ELF-1 (cell line): ENCODE measurements around the gene RUNX2.

Source experiments
- DNase-seq: peaks from one replicate; pipeline ENCODE4 v3.0.0-alpha.2; 2016; ENCODE audit warnings: low read depth, low spot score

Gene RUNX2

DNA sequence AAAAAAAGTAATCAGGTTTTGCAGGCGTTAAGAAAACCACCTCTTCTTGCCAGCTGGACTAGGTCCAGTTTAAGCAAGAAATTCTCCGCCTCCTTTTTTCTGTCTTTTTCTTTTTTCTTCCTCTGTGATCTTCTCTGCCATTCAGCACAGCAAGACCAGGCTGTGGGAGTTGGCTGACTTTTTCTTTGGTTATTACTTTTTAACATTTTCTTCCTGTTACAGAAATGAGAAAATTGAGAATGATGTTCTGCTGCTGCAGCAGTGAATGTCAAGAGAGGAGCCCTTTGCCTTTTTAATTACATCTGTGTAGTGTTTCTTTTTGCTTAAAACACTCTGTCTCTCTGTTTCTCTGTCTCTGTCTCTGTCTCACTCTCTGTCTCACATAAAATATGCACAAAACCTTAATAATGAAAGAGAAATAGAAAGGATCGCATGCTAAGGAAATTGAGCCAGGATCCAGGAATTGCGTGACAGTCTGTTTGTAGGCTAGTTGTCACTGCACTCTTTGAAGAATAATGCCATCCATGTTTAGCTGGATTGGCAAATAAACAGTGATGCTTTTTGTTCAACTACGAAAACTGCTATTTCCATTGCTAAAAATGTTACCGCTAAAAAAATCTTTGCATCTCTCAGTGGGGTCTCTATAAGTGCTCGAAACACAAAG is 152.8 kb downstream of the RUNX2 start:
- no peak for DNase-seq

DNA sequence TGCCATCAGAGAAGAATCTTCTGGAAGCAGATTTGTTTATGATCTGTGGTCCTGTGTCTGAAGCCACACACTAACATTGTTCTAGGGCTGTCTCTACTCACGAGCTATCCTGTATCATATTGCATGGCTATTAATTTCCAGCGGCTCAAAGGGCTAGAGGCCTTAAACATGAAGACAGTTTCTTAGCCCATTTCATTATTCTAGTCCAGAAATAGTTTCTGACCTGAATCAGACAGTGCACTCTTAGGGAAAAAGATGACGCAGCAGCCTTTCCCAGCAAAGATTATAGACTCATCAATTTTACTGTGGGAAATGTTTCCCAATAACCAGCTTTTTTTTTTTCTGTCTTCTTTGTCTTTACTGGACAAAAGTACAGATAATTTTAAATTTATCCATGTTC is 154.9 kb downstream of the RUNX2 start:
- no peak for DNase-seq

DNA sequence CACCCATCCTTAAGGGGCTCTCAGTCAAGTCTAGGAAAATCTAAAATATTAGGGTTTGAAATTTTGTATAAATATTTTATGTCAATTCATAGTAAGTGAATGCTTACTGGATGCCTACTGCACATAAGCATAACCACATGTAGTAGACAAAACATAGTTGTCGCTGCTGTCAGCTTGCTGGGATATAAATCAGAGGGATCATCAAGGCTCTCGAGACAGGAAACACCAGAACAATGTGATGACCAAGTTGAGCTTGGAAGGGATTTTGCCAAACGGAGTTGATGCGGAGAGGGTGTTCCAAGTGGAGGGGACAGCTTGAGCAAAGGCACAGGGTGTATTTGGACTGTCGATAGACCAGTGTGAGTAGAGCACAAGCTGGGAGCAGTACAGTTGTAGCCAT is 155.4 kb downstream of the RUNX2 start:
- DNase-seq = no peak

DNA sequence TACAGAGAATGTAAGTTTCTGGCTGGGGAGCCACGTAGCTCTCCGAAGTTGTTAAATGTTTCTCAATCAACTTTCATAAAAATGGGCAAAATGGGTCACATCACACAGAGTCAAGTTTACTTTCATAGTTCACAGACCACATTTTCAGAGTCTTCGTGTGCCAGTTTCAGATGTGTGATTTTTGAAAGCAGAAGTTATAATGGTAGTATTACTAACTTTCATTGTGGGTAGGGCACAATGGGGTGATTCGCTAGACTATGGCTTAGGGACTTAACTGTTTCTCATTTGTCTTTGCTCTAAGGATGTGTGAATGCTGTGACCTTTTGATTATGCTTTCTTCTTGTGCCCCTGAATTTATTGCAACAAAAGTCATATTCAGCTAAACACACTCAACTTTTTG is 158.6 kb downstream of the RUNX2 start:
- DNase-seq = no peak

DNA sequence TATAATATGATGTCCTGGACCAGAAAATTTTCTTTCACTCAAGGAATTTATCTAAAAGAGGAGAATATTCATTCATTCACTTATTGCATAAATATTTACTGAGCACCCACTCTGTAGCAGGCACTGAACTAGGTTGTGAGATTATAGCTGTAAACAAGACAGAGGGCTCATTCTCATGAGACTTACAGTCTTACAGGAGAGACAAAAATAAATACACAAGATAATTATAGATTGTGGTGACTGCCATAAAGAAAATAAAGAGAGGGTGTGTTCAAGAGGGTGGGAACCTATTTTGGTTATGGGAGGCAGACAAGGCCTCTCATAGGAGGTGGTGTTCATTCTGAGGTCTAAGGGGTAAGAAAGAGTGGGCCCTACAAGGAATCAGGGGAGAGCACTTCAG is 159.5 kb downstream of the RUNX2 start:
- DNase-seq = no peak

DNA sequence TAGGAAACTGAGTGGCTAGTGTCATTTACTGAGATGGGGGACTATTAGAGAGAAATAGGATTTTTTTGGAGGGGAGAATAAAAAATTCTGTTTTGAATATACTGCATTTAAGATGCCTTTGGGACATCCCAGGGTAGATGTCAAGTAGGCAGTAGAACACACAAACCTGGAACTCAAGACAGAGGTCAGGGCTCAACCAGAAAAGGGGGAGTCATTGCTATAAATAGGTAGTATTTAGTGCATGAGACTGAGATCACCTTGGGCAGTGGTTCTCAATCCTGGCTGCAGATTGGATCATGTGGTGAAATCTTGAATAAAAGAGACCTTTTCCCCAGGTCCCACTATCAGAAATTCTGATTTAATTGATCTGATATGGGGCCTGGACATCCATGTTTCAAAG is 160.1 kb downstream of the RUNX2 start:
- no peak for DNase-seq

DNA sequence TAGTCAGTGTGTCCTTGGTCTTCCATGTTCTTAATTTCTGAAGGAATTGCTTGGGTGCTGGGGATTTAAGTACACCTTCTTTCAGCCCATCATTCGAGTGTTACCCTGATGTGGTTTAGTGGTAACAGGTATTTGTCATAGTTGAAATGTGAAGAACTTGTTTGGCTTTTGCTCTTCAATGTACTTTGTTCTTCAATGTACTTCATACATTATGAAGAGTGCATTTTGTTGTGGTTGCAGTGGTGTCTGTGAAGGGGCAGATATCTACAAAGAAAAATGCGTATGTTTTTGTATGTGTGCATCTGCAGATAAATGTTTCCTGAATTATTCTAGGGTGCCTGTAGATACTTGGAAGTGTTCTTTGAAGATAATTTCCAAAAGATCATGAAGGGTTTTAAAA is 160.8 kb downstream of the RUNX2 start:
- no peak for DNase-seq

DNA sequence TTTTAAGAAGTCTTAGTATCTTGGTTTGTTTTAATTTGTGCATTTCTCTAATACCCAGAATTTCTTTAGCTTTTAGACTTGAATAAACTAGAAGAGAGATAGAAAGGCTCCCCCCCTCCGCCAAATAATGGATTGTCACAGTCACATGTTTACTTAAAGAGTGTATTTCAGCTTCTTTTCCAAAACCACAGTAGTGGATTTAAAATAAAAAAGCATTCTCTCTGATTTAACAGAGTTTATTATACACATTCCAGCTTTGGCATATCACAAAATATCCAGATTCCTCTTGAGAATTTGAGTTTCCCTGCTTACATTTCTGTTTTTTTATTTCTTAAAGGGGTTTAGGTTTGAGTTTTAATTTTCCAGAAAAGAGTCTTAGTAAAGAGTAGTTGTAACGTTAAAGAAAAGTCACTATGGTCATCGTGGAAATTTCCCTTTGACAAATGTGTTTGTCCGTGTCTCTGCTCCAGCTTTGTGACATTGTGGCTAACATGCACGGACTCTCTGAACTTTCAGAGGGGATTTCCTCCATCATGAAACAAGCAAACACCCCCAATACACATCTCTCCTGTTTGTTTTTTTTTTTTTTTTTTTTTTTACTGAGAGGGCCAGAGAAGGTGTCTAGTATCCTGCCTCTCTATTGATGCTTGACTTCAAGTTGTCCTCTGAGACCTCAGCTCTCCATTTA is 163.1 kb downstream of the RUNX2 start:
- DNase-seq = no peak

DNA sequence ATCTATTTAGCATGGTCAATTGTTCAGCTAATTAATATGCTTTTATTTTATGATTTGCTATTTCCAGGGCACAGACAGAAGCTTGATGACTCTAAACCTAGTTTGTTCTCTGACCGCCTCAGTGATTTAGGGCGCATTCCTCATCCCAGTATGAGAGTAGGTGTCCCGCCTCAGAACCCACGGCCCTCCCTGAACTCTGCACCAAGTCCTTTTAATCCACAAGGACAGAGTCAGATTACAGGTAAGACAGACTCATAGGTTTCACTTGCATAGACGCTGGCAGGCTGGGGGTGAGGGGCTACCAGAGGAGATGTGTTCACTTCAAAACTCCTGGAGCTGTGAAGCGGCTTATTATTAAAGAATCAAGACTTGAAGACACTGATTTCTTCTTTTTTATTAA is 163.7 kb downstream of the RUNX2 start:
- DNase-seq = no peak

DNA sequence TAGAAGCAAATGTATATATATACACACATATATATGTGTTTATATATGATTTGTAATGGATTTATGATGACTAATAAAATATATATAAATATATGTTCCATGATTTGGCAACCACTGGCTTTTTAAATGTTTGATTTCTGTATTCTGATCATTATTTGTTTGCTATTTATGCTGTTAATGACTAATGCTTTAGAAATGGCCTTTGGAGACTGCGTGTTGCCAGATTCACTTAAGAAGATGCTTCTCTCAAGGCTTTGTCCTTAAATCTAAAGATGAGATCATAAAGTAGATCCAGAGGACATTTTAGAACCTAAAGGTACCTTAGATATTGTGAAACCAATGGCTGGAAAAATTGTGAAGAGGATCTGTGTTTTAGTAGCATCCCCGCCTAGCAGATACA is 165.6 kb downstream of the RUNX2 start:
- no peak for DNase-seq

DNA sequence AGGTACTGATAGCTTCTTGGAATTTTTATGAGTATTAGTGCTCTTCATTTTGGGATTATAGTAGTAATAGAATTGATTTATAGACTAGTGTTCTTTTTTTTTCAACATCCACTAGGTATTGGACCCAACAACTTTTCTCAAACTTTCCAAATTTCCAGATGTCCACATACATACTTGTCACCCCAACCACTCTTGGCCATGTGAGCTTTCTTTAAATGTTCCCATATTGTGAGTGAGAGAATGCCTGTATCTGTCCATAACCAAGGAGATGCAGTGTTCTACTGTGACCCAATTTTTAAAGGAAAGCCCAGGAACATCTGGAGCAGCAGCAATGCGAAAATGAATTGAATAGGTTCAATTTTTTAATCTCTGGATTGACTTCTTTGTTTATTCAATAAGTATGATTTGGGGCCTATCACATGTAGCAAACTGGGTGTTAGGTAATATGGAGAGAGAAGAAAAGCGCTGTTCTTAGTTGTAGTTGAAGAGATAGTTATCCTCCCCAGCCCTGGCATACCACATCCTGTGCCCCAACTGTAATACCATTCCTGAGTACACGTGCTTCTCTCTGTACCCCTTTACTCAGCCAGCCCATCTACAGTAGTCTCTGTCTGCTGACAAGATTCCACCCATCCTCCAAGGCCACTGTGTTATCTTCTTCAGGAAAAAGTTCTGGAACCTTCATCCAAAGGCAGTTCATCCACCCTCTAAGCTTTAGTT is 166.4 kb downstream of the RUNX2 start:
- DNase-seq = no peak

DNA sequence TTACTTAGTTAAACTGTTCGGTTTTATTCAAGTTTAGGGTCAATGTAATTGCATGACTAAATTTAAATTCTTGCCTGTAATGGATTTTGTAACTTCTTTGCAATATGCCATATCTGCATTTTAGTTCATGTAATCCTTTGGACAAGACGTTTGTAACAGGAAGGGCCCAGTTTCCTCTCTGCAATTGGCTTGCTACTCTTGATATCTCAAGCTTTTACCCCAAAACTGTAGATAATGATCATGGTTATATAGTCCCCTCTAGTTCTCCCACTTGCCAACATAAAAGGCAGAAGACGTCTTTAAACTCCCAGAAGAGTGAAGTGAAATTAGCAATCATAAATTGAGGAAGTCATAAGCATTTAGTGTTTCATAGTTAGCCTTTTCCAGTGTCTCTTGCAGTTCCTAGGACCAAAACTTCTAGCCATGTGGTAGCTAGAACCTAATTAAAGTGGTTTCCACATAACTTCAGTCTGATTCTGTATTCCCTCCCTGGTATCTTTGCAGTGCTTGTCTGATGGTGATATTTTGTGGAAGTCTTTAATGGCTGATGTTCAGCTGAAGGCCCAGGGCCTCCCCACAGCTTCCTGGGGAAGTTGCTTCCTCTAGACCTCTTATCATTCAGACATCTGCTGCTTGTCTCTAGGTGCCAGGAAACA is 167.4 kb downstream of the RUNX2 start:
- no peak for DNase-seq

DNA sequence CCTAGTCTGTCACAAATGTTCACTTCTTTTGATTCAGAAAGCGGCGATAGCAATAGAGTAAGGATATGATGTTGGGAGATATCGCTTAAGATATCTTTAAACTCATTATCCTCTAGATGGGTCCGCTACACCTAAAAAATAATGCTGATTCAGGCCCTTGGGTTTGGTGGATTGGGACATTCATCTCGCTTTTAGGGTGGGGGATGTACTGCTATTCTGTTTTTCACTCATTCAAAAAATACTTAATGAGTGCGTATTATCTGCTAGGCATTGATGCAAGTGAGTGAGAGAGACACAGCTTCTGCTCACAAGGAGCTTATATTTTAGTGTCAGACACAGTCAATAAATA is 167.9 kb downstream of the RUNX2 start:
- no peak for DNase-seq

DNA sequence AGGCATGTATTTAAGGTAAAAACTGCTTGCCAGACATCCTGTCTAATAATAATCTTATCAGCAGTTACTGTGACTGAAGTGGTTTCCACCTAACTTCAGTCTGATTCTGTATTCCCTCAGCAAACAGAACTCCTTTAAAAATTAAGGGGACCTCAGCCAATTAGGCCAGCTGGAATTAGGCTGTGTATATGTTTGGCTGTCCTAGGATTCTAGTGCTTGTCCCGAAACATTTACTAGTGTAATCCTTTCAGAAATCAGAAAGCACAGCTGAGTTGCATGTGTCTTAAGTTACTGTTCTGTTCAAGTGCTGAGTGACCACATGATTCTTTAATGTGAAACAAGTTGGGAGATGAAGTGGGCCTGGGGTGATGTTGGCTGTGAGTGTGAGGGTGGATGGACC is 170.5 kb downstream of the RUNX2 start:
- DNase-seq = no peak

DNA sequence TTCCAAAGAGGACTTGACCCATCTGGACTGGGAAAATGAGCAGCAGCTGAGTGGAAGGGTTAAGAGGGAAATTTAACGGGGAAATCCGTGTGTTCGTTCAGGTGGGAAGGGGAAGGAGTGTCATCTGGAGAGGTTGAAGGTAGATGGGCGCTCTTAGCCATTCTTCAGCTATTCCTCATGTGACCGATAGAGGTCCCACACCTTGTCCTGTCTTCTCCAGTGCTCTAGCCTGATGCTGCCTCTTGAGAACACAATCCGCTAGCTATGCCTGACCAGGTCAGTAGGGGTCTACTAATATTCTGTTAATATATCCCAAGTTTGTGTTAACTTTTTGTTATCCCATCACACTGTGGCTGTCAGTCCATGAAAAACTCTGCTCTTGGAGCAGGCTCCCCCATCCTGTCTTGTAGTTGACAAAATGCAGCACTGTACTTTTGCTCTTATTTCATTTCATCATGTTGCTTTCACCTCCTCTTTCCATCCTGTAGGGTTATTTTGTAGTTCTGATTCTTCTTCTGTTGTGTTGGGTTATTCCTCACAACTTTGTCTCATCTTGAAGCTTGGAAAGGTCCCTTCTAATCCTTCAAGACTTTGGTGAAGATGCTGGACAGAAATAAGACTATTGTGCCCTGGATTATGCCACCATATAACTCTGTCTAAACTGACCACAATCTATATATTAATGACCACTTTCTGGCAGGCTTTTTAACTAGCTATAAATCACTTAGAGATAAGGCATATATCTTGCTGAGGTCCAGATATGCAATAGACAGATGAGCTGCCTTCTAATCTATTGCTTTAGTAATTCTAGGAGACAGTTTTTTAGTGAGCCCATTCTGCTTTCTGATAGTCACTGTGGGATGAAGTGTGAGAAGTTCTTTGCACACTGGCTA is 173.0 kb downstream of the RUNX2 start:
- peak; percentile 71 for DNase-seq

DNA sequence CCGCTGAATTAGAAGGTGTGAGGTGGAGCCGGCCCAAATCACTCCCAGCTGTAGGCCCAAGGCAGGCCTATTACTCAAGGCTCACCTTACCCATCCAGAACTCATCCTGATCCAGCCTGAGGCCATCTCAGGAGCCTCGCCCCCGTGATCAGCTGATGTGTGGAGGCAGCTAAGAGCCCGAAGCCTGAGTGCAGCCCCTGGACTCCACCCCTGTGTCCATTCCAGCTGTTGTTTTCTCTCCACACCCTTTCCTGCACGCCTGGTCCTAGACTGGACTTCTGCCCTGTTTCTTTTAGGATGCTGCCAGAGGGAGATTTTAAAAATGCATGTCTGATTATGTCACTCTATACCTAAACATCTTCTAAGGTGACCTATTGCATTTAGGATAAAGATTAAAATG is 174.3 kb downstream of the RUNX2 start:
- peak; percentile 30 for DNase-seq

DNA sequence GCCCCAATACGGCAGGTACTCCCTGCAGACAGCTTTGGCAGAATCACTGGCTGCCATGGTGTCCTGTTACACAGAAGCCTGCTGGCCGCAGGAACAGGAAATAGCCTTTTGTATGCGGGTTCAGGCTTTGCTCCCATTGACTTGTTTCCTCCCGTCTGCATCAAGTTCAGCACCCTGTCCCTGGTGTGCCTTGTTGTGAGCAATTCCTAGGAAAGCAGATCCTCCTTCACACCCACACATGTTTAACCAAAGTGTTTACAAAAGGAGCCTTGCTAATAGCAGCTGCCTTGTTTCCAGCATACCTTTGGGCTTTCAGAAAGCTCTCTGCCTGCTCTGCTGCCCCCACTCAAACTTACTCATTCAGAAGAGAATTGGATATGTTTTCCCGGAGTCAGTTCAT is 176.8 kb downstream of the RUNX2 start:
- peak; percentile 72 for DNase-seq

DNA sequence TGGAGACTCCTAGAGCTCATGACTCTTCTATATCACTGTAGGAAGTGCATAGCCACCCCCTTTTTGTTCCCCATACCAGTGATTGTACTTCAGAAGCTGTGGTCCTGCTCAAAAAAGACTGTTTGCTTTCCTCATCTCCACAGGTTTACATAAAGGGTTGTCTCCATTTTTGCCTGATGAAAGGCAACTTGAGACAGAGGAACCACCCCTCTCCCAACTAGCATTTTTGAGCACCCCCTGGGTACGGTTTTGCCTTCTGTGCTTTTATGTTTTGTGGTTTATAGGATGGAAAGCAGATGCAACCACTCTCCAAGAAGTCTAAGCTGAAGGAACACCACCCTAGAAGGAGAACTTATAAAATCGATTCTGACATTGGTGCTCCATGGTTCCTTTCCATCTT is 177.3 kb downstream of the RUNX2 start:
- no peak for DNase-seq

DNA sequence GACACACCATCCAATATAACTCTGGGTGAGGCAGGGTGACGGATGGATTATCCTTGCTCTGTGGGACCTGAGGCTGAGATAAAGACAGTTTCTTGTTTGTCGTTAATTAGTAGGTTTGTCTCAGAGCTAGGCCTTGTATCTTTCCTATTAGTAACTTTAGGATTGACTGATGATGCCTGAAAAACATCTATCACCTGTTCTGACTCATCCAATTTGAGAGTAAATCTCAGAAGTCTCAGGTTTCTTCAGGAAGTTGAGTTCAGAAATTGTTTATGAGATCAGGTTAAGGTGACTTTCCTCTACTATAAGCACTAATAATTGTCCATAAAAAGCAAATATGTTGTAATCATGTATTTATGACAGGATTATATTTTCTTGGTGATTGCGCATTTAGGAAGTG is 179.1 kb downstream of the RUNX2 start:
- no peak for DNase-seq

DNA sequence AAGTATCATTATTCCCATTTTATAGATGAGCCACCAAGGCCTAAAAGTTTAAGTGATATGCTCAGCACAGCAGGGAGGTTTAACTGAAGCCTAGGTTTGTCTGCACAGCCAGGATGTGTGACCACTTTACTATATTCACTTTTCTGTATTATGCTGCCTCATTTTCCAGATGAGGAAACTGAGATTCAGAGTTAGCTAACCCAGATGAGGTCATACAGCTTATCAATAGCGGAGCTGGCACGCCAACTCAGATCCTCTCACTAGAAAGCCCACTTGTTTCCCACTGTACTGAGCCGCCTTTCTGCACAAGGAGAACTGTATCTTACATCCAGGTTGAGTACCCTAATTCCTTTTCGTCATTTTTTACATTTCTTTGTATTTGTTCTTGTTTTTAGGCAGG is 181.3 kb downstream of the RUNX2 start:
- DNase-seq = no peak

DNA sequence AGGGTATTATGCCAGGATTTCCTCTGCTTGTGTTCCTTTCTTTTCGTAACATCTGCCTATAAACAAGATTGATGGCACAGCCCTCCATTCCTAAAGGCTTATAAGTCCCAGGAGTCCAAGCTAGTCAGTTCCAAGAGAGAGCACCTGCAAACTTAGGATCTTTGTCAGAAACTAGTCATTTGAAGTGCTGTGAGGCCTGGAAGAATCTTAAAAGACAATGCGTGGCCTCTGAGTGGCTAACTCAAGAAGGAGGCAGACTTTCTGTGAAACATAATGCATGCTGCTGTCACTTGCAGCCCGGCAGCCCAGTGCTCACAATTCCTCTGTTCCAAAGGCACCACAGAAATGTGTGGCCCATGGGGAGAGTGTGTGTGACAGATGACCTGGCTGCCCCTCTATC is 184.6 kb downstream of the RUNX2 start:
- DNase-seq = no peak

DNA sequence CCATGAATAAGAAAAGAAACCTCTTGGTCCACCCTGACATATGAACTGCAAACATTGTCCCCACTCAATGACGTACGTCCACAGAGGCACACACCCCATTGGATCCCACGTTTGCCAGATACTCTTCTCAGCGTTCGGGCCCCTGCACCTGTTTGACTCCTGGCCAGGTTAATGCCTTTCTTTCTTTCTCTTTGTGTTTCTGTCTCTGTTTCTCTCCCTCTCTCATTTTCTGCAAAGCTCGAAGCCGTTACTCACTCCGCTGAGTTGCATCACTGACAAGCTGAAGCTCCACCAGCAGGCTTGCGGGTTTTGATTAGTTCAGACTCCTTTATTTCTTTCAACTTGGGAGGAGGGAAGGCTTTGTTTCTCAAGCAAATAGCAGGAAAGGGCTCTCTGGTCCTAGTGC is 185.1 kb downstream of the RUNX2 start:
- DNase-seq = peak; percentile 18
